GM23338 (cell line): ENCODE results near the gene ERMN.
A peak's percentile ranks its signal among the peaks of the same experiment; 100 is the strongest.

Experiments
- CTCF ChIP-seq, 2 experiments: fragments of 200-600 bp in 1 of 2; sonication (generic) in 1 of 2; conservative IDR thresholded peaks; 2 replicates each; pipeline versions ENCODE4 v1.5.1 to v1.6.1; 2016 to 2017; ENCODE audit warnings: antibody characterized with exemption in 2 of 2, low read depth in 2 of 2, mild to moderate bottlenecking in 2 of 2, moderate library complexity in 1 of 2
- STAT1 ChIP-seq: IDR thresholded peaks from one replicate; pipeline ENCODE4 v1.6.1; 2016; ENCODE audit warnings: antibody characterized with exemption; ENCODE audit not compliant: unreplicated experiment

- TF ChIP-seq CTCF (conservative IDR thresholded peaks at IDR 0.05; ENCODE audit: low read depth in 2 of 2), result peak; percentile 92 to 99
- TF ChIP-seq STAT1, result no peak
Observed at GRCh38 chr2:157327621-157328500, 2.2 kb upstream of the ERMN start.
